NCI-H345 (cell line): Measurements from ENCODE around the gene PLCB1.
A peak's percentile ranks its signal among the peaks of the same experiment; 100 is the strongest.

Experiments
- DNase-seq: peaks from one replicate; lab custom pipeline; 2025; lab: John Stamatoyannopoulos, UW

The PLCB1 gene

GRCh38 chr20:8129211-8129976 is 2.7 kb upstream of the PLCB1 start:
- DNase-seq = no peak

GRCh38 chr20:8130840-8131526 is 1.1 kb upstream of the PLCB1 start:
- no peak for DNase-seq

GRCh38 chr20:8132484-8133309 is 631 bp downstream of the PLCB1 start:
- peak; percentile 35 for DNase-seq

- DNase-seq = no peak
Measured at GRCh38 chr20:8133310-8133768, 1.3 kb downstream of the PLCB1 start.

GRCh38 chr20:8133851-8134451 is 1.9 kb downstream of the PLCB1 start:
- no peak for DNase-seq

GRCh38 chr20:8139899-8140298 is 7.8 kb downstream of the PLCB1 start:
- DNase-seq = no peak

GRCh38 chr20:8143474-8143873 is 11.4 kb downstream of the PLCB1 start:
- DNase-seq = no peak

- DNase-seq = no peak
Measured at GRCh38 chr20:8144282-8145245, 12.5 kb downstream of the PLCB1 start.

- no peak for DNase-seq
Measured at GRCh38 chr20:8145246-8146168, 13.4 kb downstream of the PLCB1 start.

- DNase-seq = no peak
Measured at GRCh38 chr20:8147476-8147875, 15.4 kb downstream of the PLCB1 start.

- DNase-seq = no peak
Measured at GRCh38 chr20:8148501-8148900, 16.4 kb downstream of the PLCB1 start.

GRCh38 chr20:8150591-8150990 is 18.5 kb downstream of the PLCB1 start:
- DNase-seq = no peak

- peak; percentile 49 for DNase-seq
Measured at GRCh38 chr20:8151372-8151771, 19.3 kb downstream of the PLCB1 start.

- DNase-seq = peak; percentile 73
Measured at GRCh38 chr20:8152183-8152582, 20.1 kb downstream of the PLCB1 start.

- DNase-seq = no peak
Measured at GRCh38 chr20:8152847-8153246, 20.8 kb downstream of the PLCB1 start.

GRCh38 chr20:8153281-8153908 is 21.3 kb downstream of the PLCB1 start:
- DNase-seq = peak; percentile 64

- DNase-seq = no peak
Measured at GRCh38 chr20:8154638-8155037, 22.6 kb downstream of the PLCB1 start.

- DNase-seq = no peak
Measured at GRCh38 chr20:8155229-8155628, 23.2 kb downstream of the PLCB1 start.

GRCh38 chr20:8155812-8156211 is 23.7 kb downstream of the PLCB1 start:
- no peak for DNase-seq
